Measurements from ENCODE around the gene HLA-DMB.

DNA sequence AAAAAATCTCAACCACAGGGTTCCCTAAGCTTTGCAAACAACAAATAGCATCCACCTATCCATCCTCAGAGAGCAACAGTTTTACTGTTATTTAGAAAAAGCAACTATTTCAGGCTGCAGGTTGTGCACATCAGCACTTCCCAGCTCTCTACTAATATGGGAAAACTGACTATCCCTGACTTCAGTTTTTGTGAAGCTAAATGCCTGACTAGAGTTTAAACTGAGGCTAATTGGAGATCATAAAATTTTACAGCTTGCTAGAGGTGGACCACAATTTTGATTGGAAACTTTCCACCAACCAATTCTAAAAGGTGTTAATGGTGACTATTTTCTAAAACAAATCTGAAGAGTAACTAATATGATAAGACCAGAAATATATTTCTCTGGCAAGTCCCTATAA lies 36.9 kb downstream of the HLA-DMB start:
- TF ChIP-seq EZH2phosphoT487 (IDR thresholded peaks at IDR 0.05; ENCODE audit: insufficient read depth, low read depth), result no peak
- TF ChIP-seq EZH2 (IDR thresholded peaks at IDR 0.05; ENCODE audit: insufficient read depth, poor library complexity, severe bottlenecking), result no peak
